ENCODE results near the gene OR13C4. TPM values are rescaled to one million over a fixed set of nuclear protein-coding genes. Genes with fewer than 3 reads are reported as not detected.
"Not testable (repeated sequence)": the region's sequence is repeated elsewhere in the genome, so short reads cannot be mapped to it uniquely, and the experiment has no call there.

OR13C4 gene
- total RNA-seq, 1 donor from 2014 or later, result not detected

GRCh38 chr9:104536756-104537155 lies 9.7 kb upstream of the OR13C4 start, which contains the start of gene OR13C3:
Gene OR13C3, minus strand, starts transcription at chr9:104536856. Its CDS starts 133 bp downstream, at chr9:104536723.
- Histone ChIP-seq H3K27ac (no peak within 1 kb of the TSS), H3K4me1 (no peaks in the 10 kb centered on the region), H3K27me3 (no peaks in the 10 kb centered on the region), H3K9me3 (no peaks in the 10 kb centered on the region), H3K36me3 (no peaks in the 10 kb centered on the region), H3K4me3 (no peak within 1 kb of the TSS)
- intact Hi-C loops (cut with DNase I), result no loop called here
- ATAC-seq, result no peak
- DNase-seq, result no peak
- TF ChIP-seq CTCF (IDR thresholded peaks at IDR 0.05), result no peak

- ATAC-seq; H3K9me3 ChIP-seq; H3K27me3 ChIP-seq; H3K36me3 ChIP-seq; H3K4me3 ChIP-seq; H3K4me1 ChIP-seq; H3K27ac ChIP-seq; intact Hi-C loops (cut with DNase I); DNase-seq: not testable (repeated sequence)
Measured at GRCh38 chr9:104520241-104520640, 6.8 kb downstream of the OR13C4 start.

GRCh38 chr9:104514901-104515300 lies 12.1 kb downstream of the OR13C4 start:
- ATAC-seq, result no peak
- DNase-seq, result no peak
- no peaks in the 10 kb centered on the region for H3K27me3 ChIP-seq
- no peaks in the 10 kb centered on the region for H3K9me3 ChIP-seq
- no peaks in the 10 kb centered on the region for H3K4me1 ChIP-seq
- intact Hi-C loops (cut with DNase I), result no loop called here
- H3K27ac ChIP-seq, result no peak overlapping the region
- no peaks in the 10 kb centered on the region for H3K36me3 ChIP-seq
- no peak overlapping the region for H3K4me3 ChIP-seq
- no peak for TF ChIP-seq CTCF (IDR thresholded peaks at IDR 0.05)

- Histone ChIP-seq H3K4me1 (no peaks in the 10 kb centered on the region), H3K27me3 (no peaks in the 10 kb centered on the region), H3K9me3 (no peaks in the 10 kb centered on the region), H3K27ac (no peak overlapping the region), H3K4me3 (no peak overlapping the region), H3K36me3 (no peaks in the 10 kb centered on the region)
- DNase-seq, result no peak
- no peak for ATAC-seq
- no peak for TF ChIP-seq CTCF (IDR thresholded peaks at IDR 0.05)
- intact Hi-C loops (cut with DNase I), result no loop called here
Measured at GRCh38 chr9:104506565-104506964, 20.4 kb downstream of the OR13C4 start.

GRCh38 chr9:104503963-104504362 lies 23.0 kb downstream of the OR13C4 start, which contains the start of gene OR13F1:
Gene OR13F1, plus strand, starts transcription at chr9:104504263. Its CDS starts 0 bp downstream, at chr9:104504263.
- no peak for DNase-seq
- no peak for ATAC-seq
- no peak within 1 kb of the TSS for H3K27ac ChIP-seq
- no peaks in the 10 kb centered on the region for H3K27me3 ChIP-seq
- H3K4me3 ChIP-seq, result no peak within 1 kb of the TSS
- no peaks in the 10 kb centered on the region for H3K9me3 ChIP-seq
- no peaks in the 10 kb centered on the region for H3K36me3 ChIP-seq
- TF ChIP-seq CTCF (IDR thresholded peaks at IDR 0.05), result no peak
- intact Hi-C loops (cut with DNase I), result no loop called here
- H3K4me1 ChIP-seq, result no peaks in the 10 kb centered on the region

- Histone ChIP-seq H3K27me3 (no peaks in the 10 kb centered on the region), H3K4me3 (no peak overlapping the region), H3K4me1 (no peaks in the 10 kb centered on the region), H3K9me3 (no peaks in the 10 kb centered on the region), H3K36me3 (no peaks in the 10 kb centered on the region), H3K27ac (no peak overlapping the region)
- TF ChIP-seq CTCF (IDR thresholded peaks at IDR 0.05), result no peak
- DNase-seq (no peak), ATAC-seq (no peak)
- intact Hi-C loops (cut with DNase I), result no loop called here
Measured at GRCh38 chr9:104503440-104503839, 23.6 kb downstream of the OR13C4 start.

All from upper lobe of right lung (tissue), 1 donor.